GM18867 (cell line): Measurements from ENCODE around the gene NPAS1.

Experiments used
- ATAC-seq: cut with Tn5 transposase; IDR thresholded peaks from one replicate; pipeline ENCODE4 v1.9.1; 2021; ENCODE audit warnings: mild to moderate bottlenecking, moderate library complexity; ENCODE audit not compliant: unreplicated experiment

The NPAS1 gene

DNA sequence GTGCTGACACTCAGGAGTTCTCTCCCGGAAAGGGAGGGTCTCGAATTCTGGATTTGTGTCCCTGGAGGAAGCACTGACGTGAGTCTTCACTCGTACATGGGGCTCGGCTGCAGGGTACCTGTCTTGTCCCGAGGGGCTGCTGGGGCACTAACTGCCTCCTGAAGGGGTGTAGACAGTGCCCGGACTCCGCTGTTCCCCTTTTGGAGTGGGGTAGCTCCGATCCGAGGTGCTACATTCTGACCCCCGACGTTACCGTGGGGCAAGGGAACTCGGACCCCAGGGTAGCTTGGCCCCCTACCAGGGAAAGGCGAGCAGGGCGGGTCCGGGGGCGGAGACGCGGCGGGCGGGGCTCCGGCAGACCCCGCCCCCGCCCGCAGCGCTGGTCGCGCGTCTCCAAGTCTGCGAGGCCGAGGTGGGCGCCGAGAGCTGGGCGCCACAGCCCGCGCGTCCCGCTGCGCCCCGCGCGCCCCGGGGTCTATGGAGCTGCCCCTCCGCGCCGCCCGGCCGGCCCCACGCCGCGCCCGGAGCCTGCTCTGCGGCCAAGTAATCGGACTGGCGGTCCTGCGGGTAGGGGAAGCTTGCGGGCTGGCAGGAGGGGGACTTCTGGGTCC lies at the start of gene NPAS1:
Gene NPAS1 (plus strand): TSS at position 407 of the 611 bp plus-strand sequence. CDS start 1,211 bp downstream, outside the sequence.
- ATAC-seq, result no peak

DNA sequence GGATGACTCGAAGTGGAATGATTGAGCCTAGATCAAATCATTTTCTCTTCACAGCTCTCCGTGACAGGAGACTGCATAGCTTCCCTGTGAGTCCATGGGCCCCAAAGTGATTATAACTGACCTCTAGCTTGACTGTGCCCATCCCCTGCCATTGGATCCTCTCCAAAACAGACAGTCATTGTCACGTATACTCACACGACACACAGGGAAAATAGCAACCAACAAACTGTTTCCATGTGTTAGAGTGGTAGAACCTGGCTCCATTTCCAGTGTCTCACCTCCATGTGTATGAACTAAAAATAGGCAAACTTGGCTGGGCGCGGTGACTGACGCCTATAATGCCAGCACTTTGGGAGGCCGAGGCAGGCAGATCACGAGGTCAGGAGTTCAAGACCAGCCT lies 48.8 kb upstream of the NPAS1 start:
- no peak for ATAC-seq

DNA sequence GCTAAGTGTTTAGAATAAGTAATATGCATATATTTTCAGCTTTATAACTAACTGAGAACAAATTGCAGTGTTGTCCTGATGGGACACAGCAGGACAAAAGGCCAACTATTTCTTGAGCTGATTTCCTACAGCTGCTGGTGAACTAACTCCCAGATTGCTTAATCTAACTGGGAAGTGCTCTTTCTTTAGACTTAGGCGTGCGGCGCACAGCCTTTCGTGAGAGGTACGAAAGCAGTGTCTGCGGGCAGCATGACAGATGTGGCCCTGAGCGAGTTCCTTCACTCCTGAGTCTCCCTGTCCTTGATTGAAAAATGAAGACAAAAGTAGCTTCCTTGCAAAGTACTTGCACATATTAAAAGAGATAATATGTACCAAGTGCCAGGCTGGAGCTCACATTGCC lies 47.3 kb upstream of the NPAS1 start:
- no peak for ATAC-seq

DNA sequence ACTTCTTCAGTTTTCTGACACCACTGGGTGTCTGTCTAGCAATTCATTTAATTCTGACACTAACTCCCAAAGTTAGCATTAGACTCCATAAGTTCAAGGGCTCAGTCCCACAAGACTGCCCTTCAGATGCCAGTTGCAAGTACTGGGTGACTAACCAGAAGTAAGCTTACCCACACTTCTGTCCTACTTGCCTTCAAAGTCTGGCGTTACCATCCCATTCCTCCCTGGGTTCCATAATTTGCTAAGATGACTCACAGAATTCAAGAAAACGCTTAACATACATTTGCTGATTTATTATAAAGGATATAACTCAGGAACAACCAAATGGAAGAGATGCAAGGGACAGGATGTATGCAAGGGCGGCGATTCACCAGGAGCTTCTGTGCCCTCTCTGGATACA lies 45.5 kb upstream of the NPAS1 start:
- ATAC-seq, result no peak

GRCh38 chr19:46975011-46975924 lies 44.4 kb upstream of the NPAS1 start:
- no peak for ATAC-seq

- no peak for ATAC-seq
Measured at GRCh38 chr19:46975925-46976782, 43.5 kb upstream of the NPAS1 start.

GRCh38 chr19:46976845-46977320 lies 42.8 kb upstream of the NPAS1 start:
- no peak for ATAC-seq

- ATAC-seq, result no peak
Measured at GRCh38 chr19:46977548-46977947, 42.1 kb upstream of the NPAS1 start.

DNA sequence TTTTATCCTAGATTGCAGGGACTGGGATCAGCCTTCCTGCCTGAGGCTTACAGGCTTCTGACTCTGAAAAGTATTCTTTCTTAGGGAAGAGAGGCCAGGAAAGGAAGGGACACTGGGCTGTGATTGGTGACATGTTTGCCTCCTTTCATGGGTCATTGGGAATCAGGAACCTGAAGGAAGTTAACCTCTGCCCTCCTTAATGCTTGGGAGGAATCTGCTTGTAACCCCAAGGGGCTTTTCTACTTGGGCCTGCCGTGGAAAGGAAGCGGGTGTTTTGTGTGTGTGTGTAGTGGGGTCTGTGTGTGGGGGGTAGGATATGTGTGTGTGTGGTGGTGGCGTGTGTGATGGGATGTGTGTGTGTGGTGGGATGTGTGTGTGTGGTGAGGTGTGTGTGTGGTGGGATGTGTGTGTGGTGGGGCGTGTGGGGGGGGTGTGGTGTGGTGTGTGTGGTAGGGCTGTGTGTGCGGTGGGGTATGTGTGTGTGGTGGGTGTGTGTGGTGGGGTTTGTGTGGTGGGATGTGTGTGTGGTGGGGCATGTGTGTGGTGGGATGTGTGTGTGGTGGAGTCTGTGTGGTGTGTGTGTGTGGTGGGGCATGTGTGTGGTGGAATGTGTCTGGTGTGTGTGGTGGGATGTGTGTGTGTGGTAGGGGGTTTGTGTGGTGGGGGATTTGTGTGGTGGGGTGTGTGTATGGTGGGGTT lies 41.3 kb upstream of the NPAS1 start:
- ATAC-seq, result no peak

DNA sequence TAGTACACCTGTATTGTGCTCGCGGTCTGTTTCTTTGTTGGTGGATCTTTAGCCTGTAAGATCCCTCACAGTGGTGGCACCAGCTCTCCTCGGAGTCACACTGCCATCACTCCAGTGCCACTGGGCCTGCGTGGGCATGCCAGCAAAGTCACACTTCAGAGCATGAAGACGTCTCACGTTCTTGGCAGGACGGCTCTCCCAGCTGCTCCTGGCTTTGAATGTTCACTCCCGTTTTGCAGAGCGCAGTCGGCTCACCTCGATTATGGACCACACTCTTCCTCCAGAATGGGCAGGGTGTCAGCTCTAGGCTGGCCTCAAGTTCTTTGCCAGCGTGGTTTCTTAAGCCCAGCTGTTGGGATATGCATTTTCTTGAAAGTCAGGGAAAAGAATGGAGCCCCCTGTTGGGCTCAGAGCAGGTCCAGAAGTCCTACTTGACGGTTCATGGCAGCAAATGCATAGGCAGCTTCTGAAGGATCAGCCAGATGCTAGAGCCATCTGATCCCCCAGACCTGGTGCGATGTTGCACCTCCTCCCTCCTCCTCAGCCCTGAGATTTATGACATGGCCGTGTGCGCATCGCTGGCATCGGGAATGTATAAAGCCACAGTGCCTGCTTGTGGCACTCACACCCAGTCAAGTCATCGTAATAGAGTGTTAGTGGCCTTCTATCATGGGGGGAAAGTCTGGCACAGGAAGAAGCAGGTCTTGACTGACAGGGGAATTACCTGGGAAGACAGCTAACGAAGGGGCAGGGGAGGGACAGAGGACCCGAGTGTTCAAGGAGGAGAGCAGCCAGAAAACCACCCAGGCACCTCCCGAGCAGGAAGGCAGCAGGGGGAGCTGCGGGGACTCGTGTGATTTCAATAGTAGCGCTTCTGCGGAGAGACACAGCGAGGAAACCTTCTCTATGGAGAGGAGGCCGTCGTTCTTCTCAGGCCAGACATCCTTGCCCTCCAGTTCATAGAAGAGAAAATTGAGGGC lies 40.2 kb upstream of the NPAS1 start:
- no peak for ATAC-seq

GRCh38 chr19:46980761-46981160 lies 38.9 kb upstream of the NPAS1 start:
- no peak for ATAC-seq

DNA sequence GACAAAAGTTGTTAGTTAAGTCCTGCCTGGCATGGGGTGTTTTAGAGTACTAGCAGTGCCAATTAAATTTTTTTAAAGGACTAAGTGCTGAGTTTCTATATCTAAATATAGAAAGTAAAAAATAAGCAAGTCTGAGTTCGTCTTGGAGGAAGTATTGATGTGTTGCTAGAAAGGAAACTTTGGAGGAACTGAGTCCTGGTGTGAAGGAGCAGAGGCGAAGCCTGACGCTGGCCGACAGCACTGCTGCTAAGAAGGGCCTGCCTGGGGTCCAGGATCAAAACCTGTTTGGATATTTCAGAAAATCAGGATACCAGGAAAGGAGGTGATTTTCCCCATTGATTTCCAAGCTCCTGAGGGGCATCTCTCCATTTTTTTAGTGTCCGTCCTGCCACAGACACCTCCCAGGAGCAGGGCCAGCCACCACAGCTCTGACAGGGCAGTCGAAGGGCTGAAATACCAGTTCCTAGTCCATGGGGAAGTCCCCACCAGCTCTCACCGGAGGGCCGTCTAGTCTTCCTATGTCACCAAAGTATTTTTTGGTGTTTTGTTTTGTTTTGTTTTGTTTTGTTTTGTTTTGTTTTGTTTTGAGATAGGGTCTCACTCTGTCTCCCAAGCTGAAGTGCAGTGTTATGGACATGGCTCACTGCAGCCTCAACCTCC lies 38.2 kb upstream of the NPAS1 start:
- ATAC-seq, result no peak

- no peak for ATAC-seq
Measured at GRCh38 chr19:46983097-46983496, 36.5 kb upstream of the NPAS1 start.

DNA sequence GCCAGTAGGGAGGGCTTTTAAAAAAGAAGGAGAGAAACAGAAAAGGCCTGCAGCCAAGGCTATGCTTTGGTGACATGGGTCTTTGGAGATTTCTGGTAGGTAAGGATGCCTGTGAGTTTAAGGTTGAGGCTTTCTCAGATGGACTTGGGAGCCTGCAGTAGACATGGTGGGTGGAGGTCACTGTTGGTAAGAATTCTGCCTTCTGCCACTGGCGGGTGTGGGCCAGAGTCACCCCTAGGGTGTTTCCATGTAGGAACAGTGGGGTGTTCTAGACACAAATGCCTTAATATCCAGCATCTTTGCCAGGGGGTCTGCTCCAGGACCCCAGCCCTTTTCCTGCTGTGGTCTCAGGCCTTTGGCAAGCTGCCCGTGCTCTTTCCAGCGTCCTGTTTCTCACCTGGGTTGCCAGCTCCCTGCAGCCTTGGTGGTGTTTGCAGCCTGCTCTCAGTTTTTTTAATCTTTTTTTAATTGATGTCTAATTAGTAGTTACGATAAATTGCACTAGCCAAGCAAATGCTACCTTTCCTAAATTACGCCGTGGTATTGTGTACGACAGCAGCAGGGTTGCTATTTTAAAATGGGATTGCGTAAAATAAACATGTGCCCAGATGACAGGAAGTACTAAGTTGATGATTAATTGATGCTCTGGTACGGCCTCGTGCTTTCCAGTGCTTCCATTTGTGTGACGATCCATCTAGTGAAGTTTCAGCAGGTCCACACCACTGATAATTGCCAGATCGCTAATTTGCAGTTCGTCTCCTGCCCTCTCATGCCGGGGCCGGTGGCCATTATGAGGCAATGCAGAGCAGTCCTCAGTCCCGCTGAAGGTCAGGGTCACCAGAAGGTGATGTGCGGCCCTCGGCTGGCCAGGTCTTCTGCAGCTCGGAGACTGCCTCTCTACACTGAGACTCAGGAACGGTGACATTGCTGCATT lies 35.3 kb upstream of the NPAS1 start:
- ATAC-seq, result no peak

- no peak for ATAC-seq
Measured at GRCh38 chr19:46985542-46986415, 33.9 kb upstream of the NPAS1 start.

GRCh38 chr19:46988614-46989230 lies 30.9 kb upstream of the NPAS1 start:
- no peak for ATAC-seq
